Smooth muscle cell (in vitro differentiated cells): ENCODE results near the gene SPACA4. TPM values are rescaled to one million over a fixed set of nuclear protein-coding genes. Genes with fewer than 3 reads are reported as not detected.

Experiments
- DNase-seq: peaks from one replicate; lab custom pipeline; 2025; ENCODE audit not compliant: unreplicated experiment; lab: John Stamatoyannopoulos, UW
- H2AFZ ChIP-seq: fragments of 200-600 bp; sonication (generic); 2 replicates; pipeline ENCODE4 v1.6.0; 2016; ENCODE audit warnings: antibody characterized with exemption, low read depth, mild to moderate bottlenecking
- H3F3A ChIP-seq: fragments of 200-600 bp; sonication (generic); 2 replicates; pipeline ENCODE4 v1.6.0; 2017; ENCODE audit warnings: antibody characterized with exemption, low read depth
- H3K27ac ChIP-seq: fragments of 200-600 bp; sonication (generic); 2 replicates; pipeline ENCODE4 v1.5.1; 2016; ENCODE audit warnings: low read depth, mild to moderate bottlenecking
- H3K27me3 ChIP-seq: fragments of 200-600 bp; sonication (generic); 2 replicates; pipeline ENCODE4 v1.6.1; 2016; ENCODE audit warnings: low read depth, mild to moderate bottlenecking
- H3K36me3 ChIP-seq: fragments of 200-600 bp; sonication (generic); 2 replicates; pipeline ENCODE4 v1.5.1; 2016; ENCODE audit warnings: low read depth
- H3K4me1 ChIP-seq: fragments of 200-600 bp; sonication (generic); 2 replicates; pipeline ENCODE4 v1.5.1; 2016; ENCODE audit warnings: low read depth
- H3K4me2 ChIP-seq: fragments of 200-600 bp; sonication (generic); 2 replicates; pipeline ENCODE4 v1.6.0; 2016; ENCODE audit warnings: mild to moderate bottlenecking
- H3K4me3 ChIP-seq: fragments of 200-600 bp; sonication (generic); 2 replicates; pipeline ENCODE4 v1.5.1; 2016; ENCODE audit warnings: mild to moderate bottlenecking
- H3K79me2 ChIP-seq: fragments of 200-600 bp; sonication (generic); 2 replicates; pipeline ENCODE4 v1.6.0; 2016; ENCODE audit warnings: low read depth, mild to moderate bottlenecking
- H3K9ac ChIP-seq: fragments of 200-600 bp; sonication (generic); 2 replicates; pipeline ENCODE4 v1.6.0; 2016; ENCODE audit warnings: low read depth
- H3K9me3 ChIP-seq: fragments of 200-600 bp; sonication (generic); replicated peaks from 2 replicates; pipeline ENCODE4 v1.5.1; 2016; ENCODE audit warnings: low read depth
- H4K20me1 ChIP-seq: fragments of 200-600 bp; sonication (generic); 2 replicates; pipeline ENCODE4 v1.6.0; 2016; ENCODE audit warnings: low read depth
- CTCF ChIP-seq: fragments of 200-600 bp; sonication (generic); IDR thresholded peaks from 2 replicates; pipeline ENCODE4 v1.5.1; 2017; ENCODE audit warnings: borderline replicate concordance, mild to moderate bottlenecking, antibody characterized with exemption; ENCODE audit not compliant: insufficient read depth, poor library complexity, severe bottlenecking
- WGBS: methylation state at CpG from one replicate; pipeline ENCODE4 v1.1.7; 2016; ENCODE audit warnings: low lambda C conversion rate; 5-methylcytosine and 5-hydroxymethylcytosine counted together
- polyA plus RNA-seq: library from polyadenylated mRNA; unstranded; fragments of >200 nt; fragmentation: Nextera tagmentation; extraction: Ambion mirVana; gene quantifications from 2 replicates; pipeline ENCODE4 v1.2.1, GENCODE V29; 2016
- total RNA-seq: library from RNA; depleted of rRNA; stranded (reverse); fragments of >200 nt; gene quantifications from 2 replicates; pipeline ENCODE4 v1.2.3, GENCODE V29; 2014

Gene SPACA4
- total and polyA plus RNA-seq, 2 experiments from 2014 or later = 0.43 TPM; not detected in 1

GRCh38 chr19:48646001-48646721 is 39.6 kb downstream of the SPACA4 start, which contains the start of gene CA11:
TSS of gene CA11 (minus strand) at chr19:48646187. CDS start at chr19:48645632, 555 bp downstream.
- Histone ChIP-seq H4K20me1 (no peaks in the 10 kb centered on the region), H2AFZ (peak within 1 kb of the TSS; percentile 96), H3K4me1 (peaks cover 4% of the 10 kb centered on the region), H3K27ac (no peak within 1 kb of the TSS), H3K79me2 (no peaks in the 10 kb centered on the region), H3K36me3 (no peaks in the 10 kb centered on the region), H3K9ac (peak within 1 kb of the TSS; percentile 55), H3F3A (no peaks in the 10 kb centered on the region), H3K4me2 (peak within 1 kb of the TSS; percentile 97), H3K9me3 (no peaks in the 10 kb centered on the region), H3K27me3 (no peaks in the 10 kb centered on the region), H3K4me3 (peak within 1 kb of the TSS; percentile 68)
- DNase-seq = peak; percentile 60
- TF ChIP-seq CTCF = peak; percentile 82
- WGBS = 1% methylated on average over 15 of the region's 33 CpGs

GRCh38 chr19:48646722-48647216 is 40.2 kb downstream of the SPACA4 start:
- no peaks in the 10 kb centered on the region for H3K27me3 ChIP-seq
- H3K4me1 ChIP-seq = peaks cover 4% of the 10 kb centered on the region
- H3K4me2 ChIP-seq = peak overlapping the region; percentile 97
- H3K9ac ChIP-seq = no peak overlapping the region
- H2AFZ ChIP-seq = peak overlapping the region; percentile 96
- H3K4me3 ChIP-seq = peak overlapping the region; percentile 68
- WGBS = 75% methylated on average over 1 of the region's 10 CpGs
- no peaks in the 10 kb centered on the region for H3K36me3 ChIP-seq
- no peak for DNase-seq
- TF ChIP-seq CTCF = no peak
- no peak overlapping the region for H3K27ac ChIP-seq
- no peaks in the 10 kb centered on the region for H3F3A ChIP-seq
- no peaks in the 10 kb centered on the region for H4K20me1 ChIP-seq
- no peaks in the 10 kb centered on the region for H3K79me2 ChIP-seq
- H3K9me3 ChIP-seq = no peaks in the 10 kb centered on the region

- Histone ChIP-seq H3K27ac (no peak overlapping the region), H2AFZ (no peak overlapping the region), H3K79me2 (no peaks in the 10 kb centered on the region), H3K4me3 (no peak overlapping the region), H3K4me1 (peaks cover 4% of the 10 kb centered on the region), H3K27me3 (no peaks in the 10 kb centered on the region), H3F3A (no peaks in the 10 kb centered on the region), H3K4me2 (no peak overlapping the region), H3K9ac (no peak overlapping the region), H3K36me3 (no peaks in the 10 kb centered on the region), H3K9me3 (no peaks in the 10 kb centered on the region), H4K20me1 (no peaks in the 10 kb centered on the region)
- no peak for DNase-seq
- WGBS = 79% methylated on average over 2 of the region's 2 CpGs
- TF ChIP-seq CTCF = no peak
Measured at GRCh38 chr19:48648134-48648533, 41.6 kb downstream of the SPACA4 start.
